Measurements from ENCODE around the gene DOCK9. TPM values are rescaled to one million over a fixed set of nuclear protein-coding genes. Genes with fewer than 3 reads are reported as not detected.

Gene DOCK9
- total and polyA plus RNA-seq, 2 experiments from 2014 or later, result 8.5 to 57.7 TPM

DNA sequence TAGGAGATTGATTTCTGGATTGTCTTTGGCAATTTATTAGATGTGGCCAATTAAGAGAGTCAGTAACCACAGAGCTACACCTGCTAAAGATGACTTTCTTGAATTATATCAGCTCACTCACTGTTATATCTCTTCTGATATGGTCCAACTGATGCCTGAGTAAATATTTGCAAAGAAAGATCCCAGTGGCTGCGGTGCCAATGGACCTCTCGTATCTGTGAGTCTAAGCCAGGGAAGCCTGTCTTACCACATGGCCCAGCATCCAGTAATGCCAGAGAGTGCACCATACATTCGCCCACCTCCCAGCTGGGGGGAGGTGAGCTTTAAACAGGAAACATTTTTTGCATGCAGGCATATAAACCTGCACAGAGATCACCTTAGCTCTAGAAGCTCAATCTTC is 142.7 kb downstream of the DOCK9 start:
- Histone ChIP-seq H3K79me2 (replicated peaks; ENCODE audit: insufficient read depth) (no peaks in the 10 kb centered on the region), H3F3A (replicated peaks; ENCODE audit: low read depth) (no peaks in the 10 kb centered on the region), H3K4me1 (ENCODE audit: insufficient read depth) (peaks cover 16% of the 10 kb centered on the region), H3K4me2 (no peak overlapping the region), H3K27me3 (ENCODE audit: insufficient read depth) (no peaks in the 10 kb centered on the region), H3K27ac (ENCODE audit: low read depth) (no peak overlapping the region), H3K4me3 (no peak overlapping the region), H3K36me3 (ENCODE audit: insufficient read depth) (no peaks in the 10 kb centered on the region), H2AFZ (no peak overlapping the region), H4K20me1 (replicated peaks; ENCODE audit: insufficient read depth) (no peaks in the 10 kb centered on the region), H3K9me2 (ENCODE audit: insufficient read depth) (peaks cover 2% of the 10 kb centered on the region)
- Mint-ChIP-seq H3K27me3 (ENCODE audit: insufficient read depth, low read depth, poor library complexity) (no peaks in the 10 kb centered on the region), H3K36me3 (ENCODE audit: low read depth) (no peaks in the 10 kb centered on the region), H3K4me1 (peaks cover 19% of the 10 kb centered on the region), H3K4me3 (no peak overlapping the region), H3K27ac (no peak overlapping the region), H3K9me3 (no peaks in the 10 kb centered on the region)
- TF ChIP-seq CREB1 (CRISPR knock-in tag; IDR thresholded peaks at IDR 0.05; ENCODE audit: low read depth), result no peak
- TF ChIP-seq ZNF114 (CRISPR knock-in tag; IDR thresholded peaks at IDR 0.05), result no peak
- TF ChIP-seq, protein P1, sequence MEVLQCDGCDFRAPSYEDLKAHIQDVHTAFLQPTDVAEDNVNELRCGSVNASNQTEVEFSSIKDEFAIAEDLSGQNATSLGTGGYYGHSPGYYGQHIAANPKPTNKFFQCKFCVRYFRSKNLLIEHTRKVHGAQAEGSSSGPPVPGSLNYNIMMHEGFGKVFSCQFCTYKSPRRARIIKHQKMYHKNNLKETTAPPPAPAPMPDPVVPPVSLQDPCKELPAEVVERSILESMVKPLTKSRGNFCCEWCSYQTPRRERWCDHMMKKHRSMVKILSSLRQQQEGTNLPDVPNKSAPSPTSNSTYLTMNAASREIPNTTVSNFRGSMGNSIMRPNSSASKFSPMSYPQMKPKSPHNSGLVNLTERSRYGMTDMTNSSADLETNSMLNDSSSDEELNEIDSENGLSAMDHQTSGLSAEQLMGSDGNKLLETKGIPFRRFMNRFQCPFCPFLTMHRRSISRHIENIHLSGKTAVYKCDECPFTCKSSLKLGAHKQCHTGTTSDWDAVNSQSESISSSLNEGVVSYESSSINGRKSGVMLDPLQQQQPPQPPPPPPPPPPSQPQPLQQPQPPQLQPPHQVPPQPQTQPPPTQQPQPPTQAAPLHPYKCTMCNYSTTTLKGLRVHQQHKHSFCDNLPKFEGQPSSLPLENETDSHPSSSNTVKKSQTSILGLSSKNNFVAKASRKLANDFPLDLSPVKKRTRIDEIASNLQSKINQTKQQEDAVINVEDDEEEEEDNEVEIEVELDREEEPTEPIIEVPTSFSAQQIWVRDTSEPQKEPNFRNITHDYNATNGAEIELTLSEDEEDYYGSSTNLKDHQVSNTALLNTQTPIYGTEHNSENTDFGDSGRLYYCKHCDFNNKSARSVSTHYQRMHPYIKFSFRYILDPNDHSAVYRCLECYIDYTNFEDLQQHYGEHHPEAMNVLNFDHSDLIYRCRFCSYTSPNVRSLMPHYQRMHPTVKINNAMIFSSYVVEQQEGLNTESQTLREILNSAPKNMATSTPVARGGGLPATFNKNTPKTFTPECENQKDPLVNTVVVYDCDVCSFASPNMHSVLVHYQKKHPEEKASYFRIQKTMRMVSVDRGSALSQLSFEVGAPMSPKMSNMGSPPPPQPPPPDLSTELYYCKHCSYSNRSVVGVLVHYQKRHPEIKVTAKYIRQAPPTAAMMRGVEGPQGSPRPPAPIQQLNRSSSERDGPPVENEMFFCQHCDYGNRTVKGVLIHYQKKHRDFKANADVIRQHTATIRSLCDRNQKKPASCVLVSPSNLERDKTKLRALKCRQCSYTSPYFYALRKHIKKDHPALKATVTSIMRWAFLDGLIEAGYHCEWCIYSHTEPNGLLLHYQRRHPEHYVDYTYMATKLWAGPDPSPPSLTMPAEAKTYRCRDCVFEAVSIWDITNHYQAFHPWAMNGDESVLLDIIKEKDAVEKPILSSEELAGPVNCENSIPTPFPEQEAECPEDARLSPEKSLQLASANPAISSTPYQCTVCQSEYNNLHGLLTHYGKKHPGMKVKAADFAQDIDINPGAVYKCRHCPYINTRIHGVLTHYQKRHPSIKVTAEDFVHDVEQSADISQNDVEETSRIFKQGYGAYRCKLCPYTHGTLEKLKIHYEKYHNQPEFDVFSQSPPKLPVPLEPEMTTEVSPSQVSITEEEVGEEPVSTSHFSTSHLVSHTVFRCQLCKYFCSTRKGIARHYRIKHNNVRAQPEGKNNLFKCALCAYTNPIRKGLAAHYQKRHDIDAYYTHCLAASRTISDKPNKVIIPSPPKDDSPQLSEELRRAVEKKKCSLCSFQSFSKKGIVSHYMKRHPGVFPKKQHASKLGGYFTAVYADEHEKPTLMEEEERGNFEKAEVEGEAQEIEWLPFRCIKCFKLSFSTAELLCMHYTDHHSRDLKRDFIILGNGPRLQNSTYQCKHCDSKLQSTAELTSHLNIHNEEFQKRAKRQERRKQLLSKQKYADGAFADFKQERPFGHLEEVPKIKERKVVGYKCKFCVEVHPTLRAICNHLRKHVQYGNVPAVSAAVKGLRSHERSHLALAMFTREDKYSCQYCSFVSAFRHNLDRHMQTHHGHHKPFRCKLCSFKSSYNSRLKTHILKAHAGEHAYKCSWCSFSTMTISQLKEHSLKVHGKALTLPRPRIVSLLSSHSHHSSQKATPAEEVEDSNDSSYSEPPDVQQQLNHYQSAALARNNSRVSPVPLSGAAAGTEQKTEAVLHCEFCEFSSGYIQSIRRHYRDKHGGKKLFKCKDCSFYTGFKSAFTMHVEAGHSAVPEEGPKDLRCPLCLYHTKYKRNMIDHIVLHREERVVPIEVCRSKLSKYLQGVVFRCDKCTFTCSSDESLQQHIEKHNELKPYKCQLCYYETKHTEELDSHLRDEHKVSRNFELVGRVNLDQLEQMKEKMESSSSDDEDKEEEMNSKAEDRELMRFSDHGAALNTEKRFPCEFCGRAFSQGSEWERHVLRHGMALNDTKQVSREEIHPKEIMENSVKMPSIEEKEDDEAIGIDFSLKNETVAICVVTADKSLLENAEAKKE (CRISPR knock-in tag; IDR thresholded peaks at IDR 0.05), result no peak
- TF ChIP-seq, protein P2, sequence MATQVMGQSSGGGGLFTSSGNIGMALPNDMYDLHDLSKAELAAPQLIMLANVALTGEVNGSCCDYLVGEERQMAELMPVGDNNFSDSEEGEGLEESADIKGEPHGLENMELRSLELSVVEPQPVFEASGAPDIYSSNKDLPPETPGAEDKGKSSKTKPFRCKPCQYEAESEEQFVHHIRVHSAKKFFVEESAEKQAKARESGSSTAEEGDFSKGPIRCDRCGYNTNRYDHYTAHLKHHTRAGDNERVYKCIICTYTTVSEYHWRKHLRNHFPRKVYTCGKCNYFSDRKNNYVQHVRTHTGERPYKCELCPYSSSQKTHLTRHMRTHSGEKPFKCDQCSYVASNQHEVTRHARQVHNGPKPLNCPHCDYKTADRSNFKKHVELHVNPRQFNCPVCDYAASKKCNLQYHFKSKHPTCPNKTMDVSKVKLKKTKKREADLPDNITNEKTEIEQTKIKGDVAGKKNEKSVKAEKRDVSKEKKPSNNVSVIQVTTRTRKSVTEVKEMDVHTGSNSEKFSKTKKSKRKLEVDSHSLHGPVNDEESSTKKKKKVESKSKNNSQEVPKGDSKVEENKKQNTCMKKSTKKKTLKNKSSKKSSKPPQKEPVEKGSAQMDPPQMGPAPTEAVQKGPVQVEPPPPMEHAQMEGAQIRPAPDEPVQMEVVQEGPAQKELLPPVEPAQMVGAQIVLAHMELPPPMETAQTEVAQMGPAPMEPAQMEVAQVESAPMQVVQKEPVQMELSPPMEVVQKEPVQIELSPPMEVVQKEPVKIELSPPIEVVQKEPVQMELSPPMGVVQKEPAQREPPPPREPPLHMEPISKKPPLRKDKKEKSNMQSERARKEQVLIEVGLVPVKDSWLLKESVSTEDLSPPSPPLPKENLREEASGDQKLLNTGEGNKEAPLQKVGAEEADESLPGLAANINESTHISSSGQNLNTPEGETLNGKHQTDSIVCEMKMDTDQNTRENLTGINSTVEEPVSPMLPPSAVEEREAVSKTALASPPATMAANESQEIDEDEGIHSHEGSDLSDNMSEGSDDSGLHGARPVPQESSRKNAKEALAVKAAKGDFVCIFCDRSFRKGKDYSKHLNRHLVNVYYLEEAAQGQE (IDR thresholded peaks at IDR 0.05; ENCODE audit: unreplicated experiment), result no peak
- no peak for DNase-seq (ENCODE audit: low spot score)
- no peak for ATAC-seq
